Measurements from ENCODE around the gene TRIL.

- TF ChIP-seq CTCF (IDR thresholded peaks at IDR 0.05) (no peak), EZH2 (IDR thresholded peaks at IDR 0.05; ENCODE audit: borderline replicate concordance, insufficient read depth, low read depth, low read length, poor library complexity, severe bottlenecking) (no peak)
These were observed 16.0 kb downstream of the TRIL start for GRCh38 chr7:28942168-28942567.

All from B cell (primary cell).